PFSK-1 (cell line): ENCODE measurements around the gene GRIA3.

Experiments used
- POLR2AphosphoS5 ChIP-seq: IDR thresholded peaks from 2 replicates; pipeline ENCODE4 v1.6.1; 2012; ENCODE audit warnings: low read depth, mild to moderate bottlenecking, control low read depth, low read length, moderate library complexity
- SIN3A ChIP-seq: IDR thresholded peaks from 2 replicates; pipeline ENCODE4 v1.6.1; 2012; ENCODE audit warnings: mild to moderate bottlenecking, low read length, moderate library complexity, borderline replicate concordance; ENCODE audit not compliant: insufficient read depth

GRCh38 chrX:123405231-123405630, 221.2 kb downstream of the GRIA3 start:
- TF ChIP-seq POLR2AphosphoS5 = no peak
- no peak for TF ChIP-seq SIN3A
